Activated T-cell treated with anti-CD3 and anti-CD28 coated beads for 4 hours (primary cell): ENCODE measurements around the gene EPHB3.

ENCODE experiments used
- DNase-seq: peaks from one replicate; pipeline ENCODE4 v3.0.0-alpha.2; 2020

Gene EPHB3

DNA sequence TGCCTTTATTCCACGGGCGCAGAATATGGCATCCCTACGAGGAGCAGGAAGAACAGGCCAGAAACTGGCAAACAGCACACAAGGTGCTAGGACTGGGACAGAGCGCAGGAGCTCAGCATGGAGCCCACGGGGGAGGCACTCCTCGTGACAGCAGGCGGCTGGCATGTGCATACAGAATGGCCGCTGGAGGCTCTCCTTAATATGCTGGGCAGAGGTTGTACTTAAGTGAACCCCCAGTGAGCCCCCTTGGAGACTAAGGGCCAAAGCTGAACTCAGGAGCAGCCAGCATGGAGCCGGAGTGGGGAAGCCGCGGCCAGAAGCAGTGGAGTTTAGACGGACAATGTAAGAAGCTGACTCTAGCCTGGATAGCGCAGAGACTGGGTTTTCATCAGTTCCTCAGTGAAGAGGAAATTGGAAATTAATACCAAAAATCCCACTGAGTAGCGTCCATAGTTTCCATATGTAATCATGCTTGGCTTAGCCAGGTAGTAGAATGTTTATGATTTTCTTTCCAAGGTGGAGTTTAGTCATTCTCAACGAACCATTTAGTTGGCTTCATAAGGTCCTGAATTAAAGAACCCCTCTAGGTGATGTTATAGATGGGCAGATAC is 69.4 kb downstream of the EPHB3 start:
- no peak for DNase-seq

DNA sequence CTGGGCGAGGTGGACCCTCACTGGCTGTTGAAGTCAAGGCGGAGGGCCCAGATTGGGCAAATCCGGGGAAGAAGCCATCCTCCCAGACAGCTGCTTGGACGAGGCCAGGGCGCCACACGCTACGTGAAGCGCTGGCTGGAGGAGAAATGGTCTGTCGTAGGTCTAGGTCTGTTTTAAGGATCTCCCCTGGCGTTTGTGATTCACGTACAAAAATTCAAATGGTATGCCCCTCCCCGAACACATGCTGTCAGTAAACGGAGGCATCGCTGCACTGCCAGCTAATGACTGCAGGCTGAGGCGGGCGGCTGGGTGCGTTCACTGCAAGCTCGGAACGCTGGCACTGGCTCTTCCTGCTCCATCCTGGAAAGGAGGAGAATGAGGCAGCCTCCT is 69.9 kb downstream of the EPHB3 start:
- DNase-seq = no peak
